ENCODE results near the gene HIVEP3.

The HIVEP3 gene

DNA sequence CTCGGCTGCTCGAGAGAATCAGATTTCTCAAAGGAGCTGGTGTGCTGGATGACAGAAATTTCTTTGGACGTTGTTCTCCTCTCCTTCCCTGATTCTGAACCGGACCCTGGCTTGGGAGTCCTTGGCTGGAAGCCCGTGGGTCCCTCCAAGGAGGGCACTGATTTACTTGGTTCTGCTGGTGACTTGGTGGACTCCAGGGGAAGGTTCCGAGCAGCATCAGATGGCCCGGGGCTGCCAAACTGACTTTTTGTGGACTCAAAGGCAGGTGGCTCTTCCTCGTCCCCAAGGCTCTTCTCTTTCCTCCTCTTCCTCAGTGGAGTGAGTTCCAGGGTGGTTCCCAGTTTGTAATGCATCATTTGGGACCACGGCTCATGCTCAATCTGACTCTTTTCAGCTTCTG lies 336.4 kb downstream of the HIVEP3 start:
- DNase-seq (ENCODE audit: low spot score) = no peak

DNA sequence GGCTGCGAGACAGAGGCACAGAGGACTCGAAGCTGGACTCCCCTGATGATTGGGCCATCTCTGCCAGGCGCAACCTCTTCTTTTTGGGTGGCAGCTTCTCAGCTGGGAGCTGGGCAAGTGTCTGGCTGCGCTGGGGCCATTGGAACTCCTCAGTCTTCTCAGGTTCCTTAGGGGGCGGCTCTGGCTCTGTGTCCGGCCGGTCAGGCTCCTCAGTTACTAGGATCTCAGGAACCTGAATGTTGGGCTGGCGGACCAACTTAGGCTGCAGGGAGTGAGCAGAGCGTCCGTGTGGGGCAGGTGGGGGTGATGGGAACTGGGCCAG lies 336.8 kb downstream of the HIVEP3 start:
- DNase-seq (ENCODE audit: low spot score) = no peak

DNA sequence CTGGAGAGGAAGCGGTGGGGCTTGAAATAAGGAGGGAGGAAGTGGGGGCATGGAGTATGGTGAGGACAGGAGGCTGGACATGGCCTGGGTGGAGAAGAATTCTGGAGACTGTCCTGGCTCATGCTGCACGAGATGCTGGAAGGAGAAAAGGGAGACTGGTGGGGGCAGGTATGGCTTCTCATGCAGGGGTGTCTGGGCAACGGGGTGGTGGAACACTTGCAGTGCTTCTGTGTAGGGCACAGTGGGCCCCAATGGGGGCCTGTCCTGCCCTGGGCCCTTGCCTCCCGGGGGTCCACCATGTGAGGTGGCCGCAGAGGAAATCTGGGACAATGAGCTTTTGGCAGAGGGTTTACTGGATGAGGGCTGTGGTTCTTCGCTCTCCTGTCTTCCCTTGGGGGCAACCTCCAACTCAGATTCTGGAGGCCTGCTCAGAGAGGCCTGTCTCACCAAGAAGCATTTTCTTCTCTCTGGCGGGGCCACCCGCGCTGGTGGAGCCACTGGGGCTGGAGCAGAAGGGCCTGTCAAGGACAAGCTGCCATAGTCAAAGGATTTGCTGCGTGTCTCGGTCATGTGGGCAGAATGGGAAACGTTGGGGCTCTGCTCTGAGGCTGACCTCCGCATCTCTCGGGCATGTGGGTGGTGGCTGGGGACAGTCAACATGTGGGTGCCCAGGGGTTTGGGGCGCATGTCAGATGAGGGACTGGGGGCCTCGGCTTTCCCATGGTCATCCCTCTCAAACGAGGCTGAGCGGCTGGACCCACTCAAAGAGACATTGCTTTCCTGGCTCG lies 337.3 kb downstream of the HIVEP3 start:
- no peak for DNase-seq (ENCODE audit: low spot score)

DNA sequence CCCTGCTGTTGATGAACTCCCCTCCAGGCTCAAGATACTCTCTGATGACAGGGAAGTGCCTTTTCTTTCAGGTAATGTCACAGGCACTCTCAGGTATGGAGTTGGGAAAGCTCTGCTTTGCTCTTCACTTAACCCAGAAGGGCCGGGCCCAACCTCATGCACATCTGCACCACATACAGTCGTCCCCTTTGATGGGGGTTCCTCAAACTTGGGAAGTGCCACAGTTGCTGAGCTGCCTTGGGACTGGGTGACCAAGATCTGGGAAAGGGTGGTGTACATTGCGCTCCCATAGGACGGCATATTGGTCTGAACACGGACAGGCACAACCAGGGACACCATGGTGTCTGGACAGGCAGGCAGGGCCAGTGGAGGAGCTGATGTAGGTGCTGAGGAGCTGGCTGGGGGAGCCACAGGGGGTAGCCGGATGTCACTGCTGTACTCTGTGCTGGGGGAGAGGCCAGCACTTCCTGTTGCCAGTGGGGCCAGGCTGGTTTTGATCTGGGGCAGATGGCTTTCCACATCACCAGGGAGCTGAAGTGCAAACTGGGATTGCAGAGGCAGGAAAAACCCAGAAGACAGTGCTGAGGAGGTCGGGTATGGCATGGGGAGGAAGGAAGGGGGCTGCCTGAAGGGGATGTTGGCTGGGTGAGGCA lies 338.1 kb downstream of the HIVEP3 start:
- DNase-seq (ENCODE audit: low spot score) = no peak

DNA sequence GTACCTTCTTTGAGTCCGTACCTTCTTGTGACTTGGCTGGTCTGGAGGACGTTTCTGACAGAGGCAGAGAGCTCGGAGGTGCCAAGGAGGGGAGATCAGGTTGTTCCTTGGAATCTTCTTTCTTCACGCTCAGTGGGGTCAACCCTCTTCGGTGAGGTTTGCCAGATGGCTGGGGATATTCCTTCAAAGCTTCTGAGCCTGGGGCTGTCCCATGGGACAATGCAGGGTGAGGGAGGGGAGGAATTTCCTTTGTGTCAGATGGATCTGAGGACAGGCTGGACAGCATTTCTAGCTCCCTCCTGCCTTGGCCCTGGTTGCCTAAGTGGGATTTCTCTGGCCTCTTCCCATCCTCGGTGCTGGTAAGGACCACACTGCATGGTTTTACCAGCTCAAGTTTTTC lies 338.7 kb downstream of the HIVEP3 start:
- no peak for DNase-seq (ENCODE audit: low spot score)

DNA sequence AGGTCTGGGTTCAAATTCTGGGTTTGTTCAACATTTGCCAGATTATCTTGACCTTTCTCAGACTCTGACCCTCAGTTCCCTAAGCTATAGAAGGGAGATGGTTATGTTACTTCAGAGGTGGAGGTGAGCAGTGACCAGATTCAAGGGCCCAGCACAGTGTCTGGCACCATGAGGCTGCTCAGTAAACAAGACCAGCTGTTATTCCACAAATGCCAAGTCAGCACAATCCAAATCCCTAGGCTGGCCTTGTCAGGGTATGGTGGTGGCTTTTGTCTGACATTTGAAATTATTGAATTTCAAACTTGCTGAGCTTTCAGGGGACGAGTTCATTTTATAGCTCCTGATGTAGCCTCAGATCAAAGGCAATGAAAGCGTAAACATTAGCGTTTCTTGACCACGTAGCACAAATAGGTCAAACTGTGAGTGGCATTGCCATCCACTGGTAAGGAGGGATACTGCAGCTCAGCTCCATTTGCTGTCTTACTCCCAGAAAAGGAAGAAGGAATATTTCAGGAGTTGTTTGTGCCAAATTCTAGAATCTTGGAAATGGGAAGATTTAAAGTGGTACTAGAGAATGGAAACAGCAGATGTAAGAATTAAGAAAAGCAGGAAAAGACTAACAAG lies 339.9 kb downstream of the HIVEP3 start:
- no peak for DNase-seq (ENCODE audit: low spot score)

DNA sequence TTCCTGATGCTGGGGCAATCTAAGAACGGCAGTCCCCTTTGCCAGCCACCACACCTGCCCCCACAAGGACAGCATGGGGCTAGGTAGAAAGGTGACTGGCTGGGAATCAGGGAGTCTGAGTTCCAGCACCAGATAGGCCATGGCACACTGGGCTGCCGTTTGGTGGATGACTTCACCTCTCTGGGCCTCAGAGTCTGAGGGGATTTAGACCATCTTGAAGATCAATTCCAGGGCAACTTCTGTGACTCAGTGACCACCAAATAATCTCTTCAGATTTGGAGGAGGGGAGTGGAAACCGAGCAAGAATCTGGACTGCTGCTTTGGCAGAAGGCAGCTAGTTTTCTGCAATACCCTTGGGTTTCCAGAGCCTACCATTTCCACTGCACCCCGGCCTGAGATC lies 342.1 kb downstream of the HIVEP3 start:
- no peak for DNase-seq (ENCODE audit: low spot score)

DNA sequence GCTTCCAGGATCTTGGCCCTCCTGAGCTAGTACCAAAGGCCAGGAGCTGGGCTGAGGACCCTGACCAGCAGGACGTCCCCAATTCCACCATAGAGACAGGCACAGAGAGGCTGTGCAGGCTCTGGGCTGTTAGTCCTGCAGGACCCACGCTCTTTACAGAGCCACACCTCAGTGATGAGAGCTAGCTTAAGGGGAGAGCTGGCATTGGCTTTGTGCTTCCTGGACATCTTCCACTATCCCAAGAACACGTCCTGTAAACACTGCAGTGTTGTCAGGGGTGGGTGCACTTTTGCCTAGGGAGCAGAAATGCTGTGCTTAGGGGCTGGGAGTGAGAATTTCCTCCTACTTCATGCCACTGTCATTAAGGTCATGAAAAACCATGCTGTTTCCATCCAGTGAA lies 342.5 kb downstream of the HIVEP3 start:
- DNase-seq (ENCODE audit: low spot score) = no peak

DNA sequence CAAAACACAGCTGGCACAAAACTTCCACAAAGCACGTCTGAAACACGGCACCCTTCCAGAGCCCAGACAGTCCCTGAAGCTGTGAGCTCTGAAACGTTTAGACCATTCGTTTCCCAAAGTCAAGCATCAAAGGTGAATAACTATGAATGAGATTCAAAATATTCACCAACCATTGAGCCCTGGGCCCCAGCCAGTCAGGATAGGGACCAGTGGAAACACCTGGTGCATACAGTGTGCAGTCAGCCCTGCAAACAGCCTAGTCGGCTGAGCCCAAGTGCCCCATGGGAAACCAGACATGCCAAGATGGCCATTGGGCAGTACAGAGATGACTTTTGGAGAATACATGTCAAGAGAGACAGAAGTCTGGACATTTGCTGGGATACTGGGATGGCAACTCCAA lies 343.9 kb downstream of the HIVEP3 start:
- no peak for DNase-seq (ENCODE audit: low spot score)

DNA sequence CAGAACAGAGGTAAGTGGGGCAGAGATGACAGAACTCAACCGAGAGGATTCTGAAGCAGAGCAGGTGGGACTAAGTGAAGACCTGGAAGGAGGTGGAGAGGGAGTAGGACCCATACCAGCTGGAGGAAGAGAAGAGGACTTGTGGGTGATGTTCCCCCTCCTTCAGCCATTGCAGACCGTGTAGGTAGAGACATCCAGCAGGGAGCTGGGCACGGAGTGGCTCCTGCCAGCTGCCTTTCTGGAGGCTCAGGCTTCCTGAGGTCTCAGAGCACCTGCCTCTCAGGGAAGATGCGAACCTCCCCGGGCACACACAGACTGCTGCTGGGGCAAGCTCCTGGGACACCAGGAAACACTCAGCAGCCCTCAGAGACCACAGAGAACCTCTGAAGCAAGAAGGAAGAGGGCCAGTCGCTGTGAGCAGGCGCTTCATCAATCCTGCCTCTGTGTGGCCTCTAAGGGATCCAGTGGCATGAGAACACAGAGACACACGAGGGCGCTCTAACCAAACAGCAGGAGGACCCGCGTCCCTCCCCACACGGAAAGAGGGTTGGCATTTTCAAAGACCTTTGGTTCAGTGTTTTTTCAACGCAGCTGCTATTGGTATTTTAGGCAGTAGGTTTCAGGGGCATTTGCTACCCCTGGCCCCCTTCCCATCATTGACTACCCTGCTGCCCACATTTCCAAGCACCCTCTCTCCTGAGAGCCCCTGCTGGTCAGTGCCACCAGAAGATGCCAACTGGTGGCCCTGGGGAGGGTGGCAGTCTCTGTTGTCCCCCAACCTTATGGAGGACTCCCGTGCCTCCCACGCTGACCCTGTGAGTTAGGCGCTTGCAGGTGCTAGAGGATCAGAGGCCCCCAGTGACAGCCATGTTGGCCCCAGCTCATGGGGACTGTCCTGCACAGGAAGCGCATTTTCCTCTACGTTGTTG lies 344.7 kb downstream of the HIVEP3 start:
- peak; percentile 90 for DNase-seq (ENCODE audit: low spot score)

DNA sequence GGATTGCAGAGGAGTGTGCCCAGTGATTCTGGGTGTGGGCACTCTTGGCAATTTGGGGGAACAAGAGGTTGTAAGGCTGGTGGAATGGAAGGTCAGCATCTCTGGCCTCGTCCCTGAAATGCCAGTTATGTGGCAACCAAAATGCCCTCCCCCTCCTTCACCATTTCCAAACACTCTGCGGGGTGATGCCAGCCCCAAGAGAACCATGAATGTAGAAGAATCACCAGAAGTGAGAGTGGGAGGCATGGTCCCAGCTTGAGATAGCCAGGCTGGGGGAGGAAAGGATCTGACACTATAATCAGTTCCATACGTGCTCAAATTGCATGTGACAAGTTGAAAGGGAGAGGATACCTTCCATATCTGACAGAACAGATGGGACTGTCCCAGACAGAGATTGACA lies 345.5 kb downstream of the HIVEP3 start:
- DNase-seq (ENCODE audit: low spot score) = no peak

DNA sequence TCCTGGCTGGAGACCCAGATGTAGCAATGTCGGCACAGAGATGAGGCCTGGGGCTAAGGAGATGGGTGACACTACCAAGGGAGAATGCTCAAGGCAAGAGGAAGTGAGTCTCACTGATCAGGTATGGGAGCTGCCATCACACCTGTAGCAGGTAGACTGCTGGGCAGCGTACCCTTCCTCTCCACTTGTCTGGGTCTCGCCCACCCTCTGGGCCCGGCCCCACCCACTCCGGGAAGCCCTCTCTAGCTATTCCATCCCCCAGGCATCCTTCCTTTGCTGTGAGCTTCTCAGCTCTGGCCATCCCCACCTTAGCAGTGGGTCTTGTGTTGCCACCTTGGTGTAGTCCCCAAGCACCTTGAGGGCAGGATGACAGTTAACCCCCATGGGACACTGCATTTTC lies 346.5 kb downstream of the HIVEP3 start:
- no peak for DNase-seq (ENCODE audit: low spot score)

DNA sequence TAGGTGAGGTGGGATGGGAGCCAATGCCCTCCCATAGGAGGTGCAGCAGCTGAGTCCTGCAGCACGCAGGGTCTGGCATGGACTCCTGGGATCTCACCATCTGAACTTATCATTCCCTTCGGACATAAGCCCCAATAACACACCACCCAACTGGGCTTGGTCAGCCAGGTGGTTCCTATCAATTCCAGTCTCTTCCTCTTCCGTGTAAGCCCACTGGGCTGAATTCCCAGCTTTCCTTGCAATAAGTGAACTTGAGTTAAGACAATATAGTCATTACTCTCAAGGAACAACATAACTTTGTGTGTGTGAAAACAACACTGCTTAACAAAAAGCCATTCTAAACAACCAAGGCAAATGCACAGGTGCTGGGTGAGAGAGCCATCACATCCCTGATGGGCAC lies 347.7 kb downstream of the HIVEP3 start:
- DNase-seq (ENCODE audit: low spot score) = no peak

DNA sequence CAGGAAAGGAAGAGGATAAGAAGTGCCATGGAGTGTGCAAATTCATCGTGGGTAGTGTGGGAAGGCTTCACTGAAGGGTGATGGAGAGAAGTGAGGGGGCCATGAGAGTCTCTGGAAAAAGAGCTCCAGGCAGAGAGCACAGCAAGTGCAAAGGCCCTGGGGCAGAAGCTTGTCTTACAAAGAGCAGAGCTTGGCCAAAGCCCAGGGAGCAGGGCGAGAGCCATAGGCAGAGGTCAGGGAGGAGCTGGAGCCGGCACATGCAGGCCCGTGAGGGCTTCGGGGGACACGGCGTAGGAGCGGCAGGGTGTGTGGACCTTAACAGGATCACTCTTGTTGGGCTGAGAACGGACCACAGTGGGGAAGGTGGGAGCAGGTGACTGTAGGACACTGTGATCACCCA lies 350.5 kb downstream of the HIVEP3 start:
- no peak for DNase-seq (ENCODE audit: low spot score)

DNA sequence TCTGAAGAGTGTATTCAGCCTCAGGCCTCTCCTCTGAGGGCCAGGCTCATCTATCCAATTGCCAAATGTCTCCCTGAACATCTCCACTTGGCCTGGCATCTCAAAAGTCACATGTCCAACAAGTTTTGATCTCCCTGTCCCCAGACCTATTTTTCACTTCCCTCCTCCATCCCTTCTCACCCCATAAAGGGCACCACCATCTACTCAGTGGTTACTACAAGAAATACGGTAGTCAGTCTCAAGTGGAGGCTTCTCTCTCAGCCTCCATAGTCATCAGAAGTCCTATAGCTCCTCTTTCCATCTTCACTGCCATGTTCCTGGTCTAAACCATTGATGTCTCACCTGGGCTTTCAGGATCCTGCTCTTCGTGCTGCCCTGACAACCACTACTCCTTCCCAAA lies 351.8 kb downstream of the HIVEP3 start:
- no peak for DNase-seq (ENCODE audit: low spot score)

DNA sequence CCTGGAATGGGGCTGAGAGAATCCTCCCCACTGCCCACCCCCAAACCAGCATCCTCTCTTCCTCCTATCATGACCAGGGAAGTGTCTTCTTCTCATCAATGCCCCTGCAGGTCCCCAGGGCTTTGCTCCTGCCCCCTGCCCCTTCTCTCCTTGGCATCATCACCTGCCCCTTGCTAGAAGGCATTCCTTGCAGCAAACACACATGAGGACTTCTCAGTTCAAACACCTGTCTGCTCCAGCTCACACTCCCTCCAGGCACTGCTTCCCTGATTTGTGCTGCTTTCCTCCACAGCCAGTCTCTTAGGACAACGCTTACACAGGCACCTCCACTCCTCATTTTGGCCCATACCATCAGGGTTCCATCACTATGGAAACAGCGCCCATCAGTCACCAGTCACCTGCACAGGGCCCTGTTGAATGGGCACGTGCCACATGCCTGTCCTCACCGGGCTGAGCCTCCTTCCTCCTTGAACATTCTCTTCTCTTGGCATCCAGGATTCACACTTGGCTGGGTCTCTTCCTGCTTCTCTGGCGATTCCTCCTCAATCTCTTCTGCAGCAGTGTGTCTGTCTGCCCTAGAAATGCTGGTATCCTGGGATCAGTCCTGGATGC lies 352.3 kb downstream of the HIVEP3 start:
- no peak for DNase-seq (ENCODE audit: low spot score)

DNA sequence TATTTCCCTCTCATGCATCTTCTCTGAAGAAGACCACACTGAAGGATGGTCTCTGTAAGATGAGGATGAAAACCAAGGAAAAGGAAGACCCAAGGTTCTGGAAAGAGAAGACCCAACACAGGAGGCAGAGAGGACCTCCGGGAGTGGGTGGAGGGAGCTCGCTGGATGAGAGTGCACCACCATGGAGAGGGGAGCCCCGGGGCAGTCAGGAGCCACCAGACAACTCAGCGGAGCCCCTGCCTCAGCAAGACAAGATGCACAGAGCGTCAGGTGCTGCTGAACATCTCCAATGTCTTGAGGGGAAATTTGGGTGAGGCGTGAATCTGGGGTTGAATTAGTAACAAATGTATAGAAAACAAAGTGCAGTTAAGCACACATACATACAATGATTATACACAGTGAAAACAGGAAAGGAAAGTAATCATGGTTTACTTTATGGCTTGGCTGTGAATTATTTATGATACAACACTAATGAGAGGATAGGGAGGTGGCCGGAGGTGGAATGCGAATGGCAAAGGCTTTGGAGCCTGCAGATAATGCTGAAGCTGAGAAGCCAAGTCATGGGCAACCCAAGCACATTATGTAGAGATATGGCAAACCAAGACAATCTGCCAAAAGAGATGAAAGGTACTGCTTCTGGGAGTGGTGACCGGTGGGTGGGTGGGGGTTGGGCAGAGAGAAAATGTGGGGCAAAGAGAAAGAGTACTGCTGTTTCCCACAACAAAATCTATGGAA lies 353.8 kb downstream of the HIVEP3 start:
- DNase-seq (ENCODE audit: low spot score) = no peak

DNA sequence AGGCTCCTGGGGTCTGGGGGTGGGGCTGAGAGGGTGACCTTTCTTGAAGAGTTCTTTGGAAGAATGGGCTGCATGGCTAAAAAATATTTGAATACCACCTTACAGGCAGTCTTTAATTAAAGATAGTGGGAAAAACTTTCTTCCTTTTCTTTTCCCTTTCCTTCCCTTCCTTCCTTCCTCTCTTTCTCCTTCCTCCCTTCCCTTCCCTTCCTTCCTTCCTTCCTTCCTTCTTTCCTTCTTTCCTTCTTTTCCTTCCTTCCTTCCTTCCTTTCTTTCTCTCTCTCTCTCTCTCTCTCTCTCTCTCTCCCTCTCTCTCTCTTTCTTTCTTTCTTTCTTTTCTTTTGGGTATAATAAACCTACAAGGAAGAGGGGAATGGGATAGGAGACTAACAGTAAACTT lies 356.4 kb downstream of the HIVEP3 start:
- no peak for DNase-seq (ENCODE audit: low spot score)

DNA sequence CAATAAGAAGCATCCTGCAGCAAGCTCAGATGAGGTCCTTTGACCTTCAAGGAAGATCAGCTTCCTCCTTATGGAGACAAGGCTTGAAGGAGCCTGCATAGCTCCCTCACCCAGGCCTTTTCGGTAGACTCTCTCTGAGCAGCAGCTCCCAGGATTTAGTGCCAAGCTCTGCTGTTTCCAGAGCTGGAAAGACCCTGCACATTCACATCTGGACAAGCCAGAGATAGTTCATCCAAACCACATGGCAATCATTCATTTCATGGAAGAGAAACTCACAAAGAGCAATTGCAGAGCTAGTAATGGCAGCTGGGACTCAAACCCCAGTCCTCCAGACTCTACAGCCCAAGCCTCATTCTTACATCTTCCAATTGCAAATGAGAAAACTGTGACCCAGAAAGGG lies 357.8 kb downstream of the HIVEP3 start:
- DNase-seq (ENCODE audit: low spot score) = no peak

DNA sequence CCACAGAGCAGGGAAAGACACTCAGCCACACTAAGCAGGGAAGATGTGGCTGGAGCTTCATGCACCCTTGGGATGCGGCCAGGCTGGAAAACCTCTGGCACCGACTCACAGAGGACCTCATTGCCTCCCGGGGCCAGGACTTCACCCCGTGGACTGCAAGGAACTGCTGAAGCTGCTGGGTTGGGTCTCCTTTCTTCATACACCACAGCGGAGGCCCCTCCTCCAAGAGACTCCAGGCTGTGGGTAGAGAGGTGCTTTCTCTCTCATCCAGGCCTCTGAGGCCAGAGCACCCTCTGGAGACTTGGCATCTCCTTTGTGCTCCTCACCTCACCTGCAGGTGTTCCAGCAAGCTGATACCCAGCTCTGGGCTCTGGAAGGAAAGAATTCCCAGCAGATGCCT lies 358.2 kb downstream of the HIVEP3 start:
- no peak for DNase-seq (ENCODE audit: low spot score)

DNA sequence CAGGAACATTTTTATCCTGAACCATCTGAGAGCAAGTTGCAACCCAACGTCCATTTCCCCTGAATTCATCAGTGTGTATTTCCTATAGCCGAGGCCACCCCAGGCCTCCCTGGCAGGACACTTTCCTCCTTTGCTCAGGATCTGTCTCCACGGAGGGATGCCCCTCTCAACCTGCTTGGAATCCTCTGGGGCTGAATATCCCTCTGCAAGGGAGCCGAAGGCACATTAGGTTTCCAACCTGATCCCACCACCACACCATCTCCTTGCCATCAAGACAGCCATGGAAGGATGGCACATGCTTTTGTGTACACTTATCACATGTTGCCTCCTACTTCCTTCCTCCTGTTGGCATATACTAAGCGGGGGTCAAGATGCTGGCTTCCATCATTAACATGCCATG lies 359.4 kb downstream of the HIVEP3 start:
- DNase-seq (ENCODE audit: low spot score) = no peak
